ENCODE data around the gene UBE2N.
"Not testable (repeated sequence)": the region's sequence is repeated elsewhere in the genome, so short reads cannot be mapped to it uniquely, and the experiment has no call there.

The UBE2N gene

DNA sequence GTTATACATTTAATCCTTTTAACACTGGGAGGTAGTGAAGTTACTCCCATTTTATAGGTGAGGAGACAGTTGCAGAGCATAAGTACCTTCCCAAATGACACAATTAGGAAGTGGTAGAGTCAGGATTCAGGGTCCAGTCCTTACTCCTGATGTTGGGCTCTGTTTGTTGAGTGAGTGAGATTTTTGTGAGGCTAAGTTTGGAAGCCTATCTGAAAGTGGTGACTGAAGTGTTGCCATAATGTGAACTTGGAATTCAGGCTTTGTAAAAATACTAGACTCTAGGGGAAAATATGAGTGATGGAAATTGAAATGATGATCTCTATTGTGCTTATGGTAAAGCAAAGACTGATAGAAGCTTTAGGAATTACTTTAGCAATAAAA, 61.8 kb downstream of the UBE2N start:
- H3K9ac ChIP-seq (ENCODE audit: low read length) = no peak overlapping the region
- peak overlapping the region; percentile 99 for H3K4me3 ChIP-seq (ENCODE audit: low read length)
- H3K36me3 ChIP-seq (ENCODE audit: control insufficient read depth, insufficient read depth, low read length) = peaks cover 3% of the 10 kb centered on the region
- H3K27me3 ChIP-seq (ENCODE audit: control insufficient read depth, insufficient read depth, low read length) = no peaks in the 10 kb centered on the region
- H3K27ac ChIP-seq (ENCODE audit: low read depth, low read length) = peak overlapping the region; percentile 52
- H3K4me1 ChIP-seq (ENCODE audit: control insufficient read depth, insufficient read depth, low read length) = peaks cover 6% of the 10 kb centered on the region

DNA sequence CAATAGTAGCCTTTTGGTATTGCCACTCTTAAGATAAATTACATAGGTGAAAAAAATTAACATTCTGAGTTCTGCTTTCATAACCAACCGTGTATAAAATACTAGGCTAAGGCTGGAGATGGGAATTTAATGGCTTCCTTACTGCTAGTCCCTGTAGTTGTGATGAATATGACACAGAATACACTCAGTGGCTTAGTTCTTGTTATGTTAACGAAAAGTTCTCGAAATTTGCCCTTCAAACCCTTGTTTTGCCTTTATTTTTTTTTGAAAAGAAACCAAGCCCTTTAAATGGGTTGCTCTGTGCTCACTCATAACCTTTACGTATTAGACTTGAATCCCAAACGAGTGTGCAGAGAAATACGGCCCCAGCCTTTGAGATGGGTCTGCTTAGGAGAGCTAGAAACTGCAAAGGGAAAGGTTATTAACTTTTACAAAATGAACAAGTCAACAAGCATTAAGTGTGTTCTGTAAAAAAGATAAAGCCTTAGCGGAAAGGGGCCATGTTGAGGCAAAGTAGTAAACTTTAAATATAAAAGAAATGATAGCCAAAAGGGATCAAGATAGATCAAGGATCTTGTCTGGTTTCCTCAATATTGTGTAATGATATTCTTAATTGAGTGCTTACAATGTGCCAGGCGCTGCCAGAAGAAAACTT, 62.3 kb downstream of the UBE2N start:
- Histone ChIP-seq H3K9ac (ENCODE audit: low read length) (peak overlapping the region; percentile 92), H3K4me1 (ENCODE audit: control insufficient read depth, insufficient read depth, low read length) (peaks cover 6% of the 10 kb centered on the region), H3K27ac (ENCODE audit: low read depth, low read length) (peak overlapping the region; percentile 93), H3K36me3 (ENCODE audit: control insufficient read depth, insufficient read depth, low read length) (peaks cover 3% of the 10 kb centered on the region), H3K27me3 (ENCODE audit: control insufficient read depth, insufficient read depth, low read length) (no peaks in the 10 kb centered on the region), H3K4me3 (ENCODE audit: low read length) (peak overlapping the region; percentile 99)

DNA sequence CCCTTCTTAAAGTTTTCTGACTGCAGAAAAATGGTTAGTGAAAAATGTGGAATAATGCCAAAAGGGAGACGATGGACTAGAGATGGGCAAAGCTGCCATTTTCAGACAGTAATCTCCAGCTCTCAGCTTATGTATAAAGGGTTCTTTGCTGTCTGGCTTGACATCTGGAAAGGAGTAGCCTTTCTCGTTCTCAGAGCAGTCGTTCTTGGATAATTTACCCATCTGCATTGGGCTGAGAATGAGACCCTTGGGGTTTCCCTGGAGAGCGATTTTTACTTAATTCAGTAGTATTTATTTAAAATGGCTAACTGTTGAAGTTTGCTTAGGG, 62.8 kb downstream of the UBE2N start:
- Histone ChIP-seq H3K9ac (ENCODE audit: low read length) (peak overlapping the region; percentile 92), H3K27me3 (ENCODE audit: control insufficient read depth, insufficient read depth, low read length) (no peaks in the 10 kb centered on the region), H3K4me1 (ENCODE audit: control insufficient read depth, insufficient read depth, low read length) (peaks cover 6% of the 10 kb centered on the region), H3K4me3 (ENCODE audit: low read length) (peak overlapping the region; percentile 99), H3K27ac (ENCODE audit: low read depth, low read length) (peak overlapping the region; percentile 93), H3K36me3 (ENCODE audit: control insufficient read depth, insufficient read depth, low read length) (peaks cover 3% of the 10 kb centered on the region)

DNA sequence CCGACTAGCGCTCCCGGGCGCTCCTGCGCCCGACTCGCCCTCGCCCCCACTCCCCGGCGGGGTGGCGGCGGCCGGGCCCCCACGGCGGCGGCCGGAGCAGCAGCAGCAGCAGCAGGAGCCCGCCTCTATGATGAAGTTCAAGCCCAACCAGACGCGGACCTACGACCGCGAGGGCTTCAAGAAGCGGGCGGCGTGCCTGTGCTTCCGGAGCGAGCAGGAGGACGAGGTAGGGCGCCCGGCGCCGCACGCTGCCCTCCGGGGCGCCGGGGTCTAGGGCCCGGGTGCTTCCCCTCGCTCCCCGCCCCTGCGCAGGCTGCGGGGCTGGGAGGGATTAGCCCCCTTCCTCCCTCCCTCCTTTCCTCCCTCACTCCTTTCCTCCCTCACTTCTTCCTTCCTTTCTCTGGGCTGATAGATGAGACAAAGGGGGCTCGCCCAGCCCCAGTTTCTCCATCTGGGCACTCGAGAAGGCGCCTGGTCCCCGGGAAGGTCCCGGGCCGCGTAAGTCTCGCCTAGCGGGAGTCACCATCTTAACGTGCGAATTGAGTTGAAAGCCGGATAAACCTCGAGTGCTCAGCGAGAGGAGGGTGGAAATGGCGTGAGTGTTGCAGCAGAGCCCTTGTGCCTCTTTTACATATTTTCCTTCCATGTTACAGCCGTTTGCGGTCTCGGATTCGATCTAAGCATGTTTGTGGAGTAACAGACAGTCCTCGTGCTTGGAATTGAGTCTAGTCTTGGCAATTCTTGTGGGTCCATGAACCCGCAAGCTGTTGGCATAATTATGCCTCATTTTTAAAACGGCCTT, 63.4 kb downstream of the UBE2N start:
- H3K27me3 ChIP-seq (ENCODE audit: control insufficient read depth, insufficient read depth, low read length); H3K4me1 ChIP-seq (ENCODE audit: control insufficient read depth, insufficient read depth, low read length); H3K36me3 ChIP-seq (ENCODE audit: control insufficient read depth, insufficient read depth, low read length): not testable (repeated sequence)
- Histone ChIP-seq H3K27ac (ENCODE audit: low read depth, low read length) (peak overlapping the region; percentile 93), H3K4me3 (ENCODE audit: low read length) (peak overlapping the region; percentile 99), H3K9ac (ENCODE audit: low read length) (peak overlapping the region; percentile 92)

DNA sequence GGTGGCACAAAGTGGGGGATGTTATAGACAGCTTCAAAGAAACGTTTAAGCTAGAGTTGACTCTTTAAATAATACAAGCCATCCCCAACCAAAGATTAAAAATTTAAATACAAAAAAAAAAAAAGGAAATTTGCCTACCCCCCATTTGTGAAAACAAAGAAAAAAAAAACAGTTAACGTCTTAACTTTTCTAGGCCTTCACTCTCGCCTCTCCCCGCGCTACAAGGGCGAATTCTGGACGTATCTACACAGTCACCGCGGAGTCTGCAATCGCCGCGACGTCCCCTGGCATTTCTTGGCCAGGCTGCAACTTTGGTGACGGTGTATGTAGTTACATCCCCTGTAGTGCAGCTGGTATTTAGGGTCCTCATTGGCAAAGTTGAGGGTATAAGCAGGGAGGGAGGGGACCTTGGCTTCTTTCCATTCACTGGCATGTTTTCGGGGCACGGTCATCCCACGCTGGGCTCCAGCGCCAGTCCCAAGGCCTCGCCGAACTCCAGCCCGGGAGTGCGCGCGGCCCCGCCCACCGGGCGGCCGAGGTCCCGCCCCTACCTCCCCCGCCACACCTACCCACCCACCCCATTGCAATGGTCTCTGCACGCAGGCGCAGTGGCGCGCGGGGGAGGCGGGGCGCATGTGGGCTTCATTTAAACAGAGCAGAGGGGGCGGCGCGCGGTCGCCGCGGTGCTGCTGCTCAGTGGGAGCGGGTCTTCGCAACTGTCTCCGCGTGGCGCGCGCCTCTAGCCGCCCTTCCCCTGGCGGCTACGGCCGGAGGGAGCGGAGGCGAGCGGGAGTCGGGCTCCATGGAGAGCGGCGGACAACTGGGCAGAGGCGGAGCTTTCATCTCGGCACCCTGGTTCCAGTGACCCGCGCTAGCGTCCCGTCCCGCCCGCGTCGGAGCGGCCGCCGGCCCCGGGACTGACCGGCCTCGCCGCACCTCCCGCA, 64.2 kb downstream of the UBE2N start, which contains the start of gene NUDT4:
TSS of gene NUDT4 (plus strand) at position 674 of the 944 bp plus-strand sequence. CDS start 398 bp downstream, outside the sequence.
- Histone ChIP-seq H3K4me3 (ENCODE audit: low read length) (peak within 1 kb of the TSS; percentile 99), H3K36me3 (ENCODE audit: control insufficient read depth, insufficient read depth, low read length) (peaks cover 3% of the 10 kb centered on the region), H3K27me3 (ENCODE audit: control insufficient read depth, insufficient read depth, low read length) (no peaks in the 10 kb centered on the region), H3K4me1 (ENCODE audit: control insufficient read depth, insufficient read depth, low read length) (peaks cover 6% of the 10 kb centered on the region), H3K9ac (ENCODE audit: low read length) (peak within 1 kb of the TSS; percentile 92), H3K27ac (ENCODE audit: low read depth, low read length) (peak within 1 kb of the TSS; percentile 93)

DNA sequence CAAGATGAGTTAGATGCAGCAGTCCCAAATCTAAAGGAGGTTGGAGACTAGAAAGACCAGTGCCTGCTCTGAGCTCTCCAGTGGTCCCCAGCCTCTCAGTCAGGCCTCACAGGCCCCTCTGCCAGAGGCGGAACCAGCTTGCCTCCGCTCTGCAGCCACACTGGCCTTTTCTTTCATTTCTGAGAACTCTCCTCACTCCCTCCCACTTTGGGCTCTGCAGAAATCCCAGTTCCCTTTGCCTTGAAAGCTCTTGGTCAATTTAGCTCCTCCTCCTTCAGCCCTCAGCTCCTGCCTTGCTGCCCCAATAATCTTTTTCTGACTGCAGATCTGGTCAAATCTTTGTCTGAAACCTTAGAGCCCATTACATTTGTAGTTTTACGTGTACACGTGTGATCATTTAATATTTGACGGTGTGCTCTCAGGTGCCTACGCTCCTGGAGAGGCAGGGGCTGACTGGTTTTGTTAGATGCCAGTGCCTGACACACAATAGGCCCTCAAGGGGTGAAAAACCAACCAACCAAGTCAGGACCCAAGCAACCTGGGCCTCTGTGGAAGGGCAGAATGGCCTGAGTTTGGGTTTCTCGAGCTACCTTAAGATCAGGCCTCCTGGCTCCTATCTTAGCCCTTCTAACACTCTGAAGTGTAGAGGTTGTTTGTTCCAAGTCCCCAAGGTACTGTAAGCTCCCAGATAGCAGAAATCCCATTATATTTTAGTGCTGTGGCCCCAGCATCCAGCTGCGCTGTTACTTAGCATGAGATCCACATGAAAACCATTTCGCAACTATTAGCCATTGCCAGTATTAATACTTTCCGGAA, 65.1 kb downstream of the UBE2N start:
- Histone ChIP-seq H3K27ac (ENCODE audit: low read depth, low read length) (peak overlapping the region; percentile 79), H3K27me3 (ENCODE audit: control insufficient read depth, insufficient read depth, low read length) (no peaks in the 10 kb centered on the region), H3K4me1 (ENCODE audit: control insufficient read depth, insufficient read depth, low read length) (peaks cover 6% of the 10 kb centered on the region), H3K36me3 (ENCODE audit: control insufficient read depth, insufficient read depth, low read length) (peaks cover 3% of the 10 kb centered on the region), H3K4me3 (ENCODE audit: low read length) (peak overlapping the region; percentile 84), H3K9ac (ENCODE audit: low read length) (peak overlapping the region; percentile 42)

DNA sequence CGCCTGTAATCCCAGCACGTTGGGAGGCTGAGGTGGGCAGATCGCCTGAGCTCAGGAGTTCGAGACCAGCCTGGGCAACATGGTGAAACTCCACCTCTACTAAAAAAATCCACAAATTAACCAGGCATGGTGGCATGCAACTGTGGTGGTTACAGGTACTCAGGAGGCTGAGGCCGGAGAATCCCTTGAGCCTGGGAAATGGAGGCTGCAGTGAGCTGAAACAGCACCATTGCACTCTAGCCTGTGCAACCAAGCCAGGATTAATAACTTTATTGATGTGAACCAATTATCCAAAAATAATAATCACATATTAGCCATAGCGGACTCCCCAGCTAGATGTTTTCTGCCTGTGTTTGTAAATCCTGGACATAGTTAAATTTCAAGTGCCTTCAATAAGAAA, 65.8 kb downstream of the UBE2N start:
- Histone ChIP-seq H3K4me3 (ENCODE audit: low read length) (no peak overlapping the region), H3K27me3 (ENCODE audit: control insufficient read depth, insufficient read depth, low read length) (no peaks in the 10 kb centered on the region), H3K9ac (ENCODE audit: low read length) (no peak overlapping the region), H3K36me3 (ENCODE audit: control insufficient read depth, insufficient read depth, low read length) (peaks cover 3% of the 10 kb centered on the region), H3K27ac (ENCODE audit: low read depth, low read length) (no peak overlapping the region), H3K4me1 (ENCODE audit: control insufficient read depth, insufficient read depth, low read length) (peaks cover 6% of the 10 kb centered on the region)

DNA sequence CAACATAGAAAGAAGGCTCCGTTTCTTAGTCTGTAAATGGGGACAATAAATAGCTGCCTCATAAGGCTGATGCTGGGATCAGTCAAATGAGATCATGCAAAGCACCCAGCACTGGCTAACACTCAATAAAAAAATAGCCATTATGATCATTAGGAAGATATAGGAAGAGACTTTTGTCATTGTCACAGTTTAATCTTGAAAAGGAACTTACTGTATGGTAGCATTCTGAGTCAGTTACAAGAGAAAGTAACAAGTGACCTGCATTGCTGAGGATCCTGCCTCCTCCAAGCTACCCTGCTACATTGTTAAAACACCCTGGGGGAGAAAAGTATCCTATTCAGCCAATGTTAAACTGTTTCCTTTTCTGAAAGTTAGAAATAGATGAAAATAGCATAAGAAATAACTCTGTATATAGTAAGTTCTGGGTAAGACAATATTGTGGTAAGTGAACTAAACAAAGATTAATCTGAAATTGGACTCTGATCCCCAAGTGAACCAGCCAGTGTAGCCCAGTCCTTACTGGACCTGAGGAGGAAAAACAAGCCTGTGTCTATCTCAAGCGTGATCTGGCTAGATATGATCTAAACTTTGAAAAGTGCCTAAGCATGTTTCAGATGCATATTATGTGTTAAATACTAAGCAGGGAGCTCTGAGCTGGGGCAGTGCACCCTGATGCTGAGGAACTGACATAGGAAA, 67.6 kb downstream of the UBE2N start:
- Histone ChIP-seq H3K9ac (ENCODE audit: low read length) (no peak overlapping the region), H3K27me3 (ENCODE audit: control insufficient read depth, insufficient read depth, low read length) (no peaks in the 10 kb centered on the region), H3K36me3 (ENCODE audit: control insufficient read depth, insufficient read depth, low read length) (peaks cover 3% of the 10 kb centered on the region), H3K4me1 (ENCODE audit: control insufficient read depth, insufficient read depth, low read length) (peaks cover 6% of the 10 kb centered on the region), H3K27ac (ENCODE audit: low read depth, low read length) (no peak overlapping the region), H3K4me3 (ENCODE audit: low read length) (peak overlapping the region; percentile 4)

DNA sequence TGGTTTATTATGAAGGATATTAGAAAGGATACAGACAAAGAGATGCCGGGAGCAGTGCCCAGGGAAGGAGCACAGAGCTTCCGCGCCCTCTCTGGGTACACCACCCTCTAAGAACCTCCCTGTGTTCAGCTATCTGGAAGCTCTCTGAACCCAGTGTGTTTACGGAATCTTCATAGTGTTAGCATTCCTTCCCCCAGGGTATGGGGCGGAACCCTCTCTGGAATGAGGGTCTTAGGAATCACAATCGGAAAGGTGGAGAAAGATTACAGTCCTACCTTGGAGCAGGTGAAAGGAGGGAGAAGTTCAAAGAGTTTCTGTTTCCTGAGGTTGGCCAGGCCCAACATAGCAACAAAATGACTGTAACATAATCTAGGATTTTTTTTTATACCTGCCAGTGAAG, 70.8 kb downstream of the UBE2N start:
- H3K4me3 ChIP-seq (ENCODE audit: low read length) = no peak overlapping the region
- H3K4me1 ChIP-seq (ENCODE audit: control insufficient read depth, insufficient read depth, low read length) = no peaks in the 10 kb centered on the region
- H3K36me3 ChIP-seq (ENCODE audit: control insufficient read depth, insufficient read depth, low read length) = no peaks in the 10 kb centered on the region
- no peak overlapping the region for H3K27ac ChIP-seq (ENCODE audit: low read depth, low read length)
- no peak overlapping the region for H3K9ac ChIP-seq (ENCODE audit: low read length)
- H3K27me3 ChIP-seq (ENCODE audit: control insufficient read depth, insufficient read depth, low read length) = no peaks in the 10 kb centered on the region

DNA sequence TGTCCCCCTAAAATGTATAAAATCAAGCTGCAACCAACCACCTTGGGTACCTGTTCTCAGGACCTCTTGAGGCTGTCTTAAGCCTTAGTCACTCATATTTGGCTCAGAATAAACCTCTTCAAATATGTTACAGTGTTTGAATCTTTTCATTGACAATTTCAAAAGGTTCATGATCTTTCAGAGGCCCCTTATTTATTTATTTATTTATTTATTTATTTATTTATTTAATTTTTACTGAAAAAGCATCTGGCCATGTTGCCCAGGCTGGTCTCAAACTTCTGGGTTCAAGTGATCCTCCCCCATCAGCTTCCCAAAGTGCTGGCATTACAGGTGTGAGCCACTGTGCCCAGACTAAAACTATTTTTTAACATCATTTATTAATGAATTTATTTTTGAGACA, 72.2 kb downstream of the UBE2N start:
- H3K27ac ChIP-seq (ENCODE audit: low read depth, low read length) = no peak overlapping the region
- H3K36me3 ChIP-seq (ENCODE audit: control insufficient read depth, insufficient read depth, low read length) = no peaks in the 10 kb centered on the region
- no peaks in the 10 kb centered on the region for H3K27me3 ChIP-seq (ENCODE audit: control insufficient read depth, insufficient read depth, low read length)
- no peaks in the 10 kb centered on the region for H3K4me1 ChIP-seq (ENCODE audit: control insufficient read depth, insufficient read depth, low read length)
- H3K4me3 ChIP-seq (ENCODE audit: low read length) = no peak overlapping the region
- H3K9ac ChIP-seq (ENCODE audit: low read length) = no peak overlapping the region

DNA sequence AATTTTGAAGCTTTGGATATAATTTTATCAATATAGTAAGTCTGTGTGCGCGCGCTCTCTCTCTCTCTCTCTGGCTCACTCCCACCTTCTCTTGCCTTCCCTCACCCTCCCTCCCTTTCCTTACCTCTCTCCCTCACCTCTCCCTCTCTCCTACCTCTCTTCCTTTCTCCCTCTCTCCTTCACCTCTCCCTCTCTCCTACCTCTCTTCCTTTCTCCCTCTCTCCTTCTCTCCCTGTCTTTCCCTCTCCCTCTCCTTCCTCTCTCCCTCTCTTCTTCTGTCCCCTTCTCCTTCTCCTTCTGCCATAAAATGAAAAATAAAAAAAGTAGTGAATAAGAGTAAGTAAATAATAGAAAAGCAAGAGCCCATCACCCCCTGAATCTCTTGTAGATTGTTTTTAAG, 73.0 kb downstream of the UBE2N start:
- Histone ChIP-seq H3K4me3 (ENCODE audit: low read length) (no peak overlapping the region), H3K27me3 (ENCODE audit: control insufficient read depth, insufficient read depth, low read length) (no peaks in the 10 kb centered on the region), H3K9ac (ENCODE audit: low read length) (no peak overlapping the region), H3K36me3 (ENCODE audit: control insufficient read depth, insufficient read depth, low read length) (no peaks in the 10 kb centered on the region), H3K27ac (ENCODE audit: low read depth, low read length) (no peak overlapping the region), H3K4me1 (ENCODE audit: control insufficient read depth, insufficient read depth, low read length) (no peaks in the 10 kb centered on the region)
